Measurements from ENCODE around the gene LENEP. TPM values are rescaled to one million over a fixed set of nuclear protein-coding genes. Genes with fewer than 3 reads are reported as not detected.

LENEP gene, protein sequence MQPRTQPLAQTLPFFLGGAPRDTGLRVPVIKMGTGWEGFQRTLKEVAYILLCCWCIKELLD
- 0.26 TPM in 1 of 2 replicates, not detected in the other for total RNA-seq
- not detected in 2 replicates for polyA plus RNA-seq
- polyA plus RNA-seq (2012), result not detected in 2 replicates
- polyA minus RNA-seq (ENCODE audit: low replicate concordance), result not detected in 2 replicates

DNA sequence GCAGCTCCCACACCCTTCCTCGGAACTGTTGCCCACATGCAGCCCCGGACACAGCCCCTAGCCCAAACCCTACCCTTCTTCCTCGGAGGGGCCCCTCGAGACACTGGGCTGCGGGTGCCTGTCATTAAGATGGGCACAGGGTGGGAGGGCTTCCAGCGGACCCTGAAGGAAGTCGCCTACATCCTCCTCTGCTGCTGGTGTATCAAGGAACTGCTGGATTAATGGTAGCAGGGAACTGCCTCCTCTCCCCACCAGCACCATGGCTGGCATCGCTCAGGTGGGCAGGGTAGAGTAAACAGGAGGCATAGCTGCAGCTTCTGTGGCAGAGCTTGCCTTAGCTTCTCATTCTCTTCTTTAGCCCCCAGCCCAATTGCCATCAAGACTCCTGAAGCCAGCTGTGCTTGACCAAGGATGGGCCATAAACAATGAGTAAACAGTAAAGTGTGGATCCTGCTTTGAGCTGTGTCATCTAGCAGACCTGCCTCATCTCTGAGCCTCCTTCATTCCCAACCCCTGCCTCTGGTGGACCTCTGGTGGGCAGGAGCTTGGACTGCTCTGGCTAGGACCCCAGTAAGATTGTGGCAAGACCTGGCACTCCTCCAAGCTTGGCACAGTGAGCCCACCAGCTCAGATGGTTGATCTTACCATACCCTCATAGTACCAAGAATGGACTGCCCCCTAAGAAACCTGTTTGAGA lies at the start of gene LENEP:
LENEP (plus strand) TSS at position 15 of the 697 bp plus-strand sequence; CDS start at position 37, 22 bp downstream.
- DNase-seq (ENCODE audit: low read depth in 2 of 2), result no peak
- peak within 1 kb of the TSS; percentile 7 for H3K27ac ChIP-seq (ENCODE audit: insufficient read depth, low read length)
- TF ChIP-seq EZH2 (IDR thresholded peaks at IDR 0.05; ENCODE audit: low read length, missing control alignments) (no peak), CTCF (conservative IDR thresholded peaks at IDR 0.05 in 1 of 2, IDR thresholded peaks at IDR 0.05 in 1 of 2; ENCODE audit: low read depth in 1 of 2, low read length in 2 of 2) (no peak)

GRCh38 chr1:154943649-154944400 lies 49.6 kb upstream of the LENEP start:
- H3K79me2 ChIP-seq (ENCODE audit: control insufficient read depth, insufficient read depth, low read length), result no peaks in the 10 kb centered on the region
- no peaks in the 10 kb centered on the region for H3K27me3 ChIP-seq (ENCODE audit: control insufficient read depth, insufficient read depth, low read length)
- H2AFZ ChIP-seq (ENCODE audit: low read length), result no peak overlapping the region
- H3K36me3 ChIP-seq (ENCODE audit: control insufficient read depth, insufficient read depth, low read length), result no peaks in the 10 kb centered on the region
- no peaks in the 10 kb centered on the region for H3K9me3 ChIP-seq (ENCODE audit: control insufficient read depth, insufficient read depth, low read depth, low read length)
- TF ChIP-seq CTCF (conservative IDR thresholded peaks at IDR 0.05 in 1 of 2, IDR thresholded peaks at IDR 0.05 in 1 of 2; ENCODE audit: low read depth in 1 of 2, low read length in 2 of 2), result peak; percentile 69 to 80
- TF ChIP-seq EZH2 (IDR thresholded peaks at IDR 0.05; ENCODE audit: low read length, missing control alignments), result no peak
- H3K4me1 ChIP-seq (ENCODE audit: control insufficient read depth, extremely low read depth, insufficient read depth, low read length), result no peaks in the 10 kb centered on the region
- H3K27ac ChIP-seq (ENCODE audit: insufficient read depth, low read length), result no peak overlapping the region
- H3K4me3 ChIP-seq (replicated peaks in 1 of 4; ENCODE audit: control extremely low read depth in 1 of 4, insufficient read depth in 1 of 4, low read depth in 3 of 4, low read length in 4 of 4), result no peak overlapping the region
- H3K4me2 ChIP-seq (ENCODE audit: extremely low read depth, insufficient read depth, low read length), result no peak overlapping the region
- DNase-seq (ENCODE audit: low read depth in 2 of 2), result peak in 1 of 2 donors; percentile 31
- peak overlapping the region; percentile 1 for H3K9ac ChIP-seq (ENCODE audit: insufficient read depth, low read length)
- no peaks in the 10 kb centered on the region for H4K20me1 ChIP-seq (ENCODE audit: control insufficient read depth, extremely low read depth, insufficient read depth, low read length)

More for the DNA sequence above, at the start of gene LENEP:
- Histone ChIP-seq H4K20me1 (ENCODE audit: control insufficient read depth, extremely low read depth, insufficient read depth, low read length) (no peaks in the 10 kb centered on the region), H3K4me2 (ENCODE audit: extremely low read depth, insufficient read depth, low read length) (no peak within 1 kb of the TSS), H3K36me3 (ENCODE audit: control insufficient read depth, insufficient read depth, low read length) (peaks cover under 1% of the 10 kb centered on the region), H3K4me3 (replicated peaks in 1 of 4; ENCODE audit: control extremely low read depth in 1 of 4, insufficient read depth in 1 of 4, low read depth in 3 of 4, low read length in 4 of 4) (no peak within 1 kb of the TSS), H3K9me3 (ENCODE audit: control insufficient read depth, insufficient read depth, low read depth, low read length) (no peaks in the 10 kb centered on the region), H3K27me3 (ENCODE audit: control insufficient read depth, insufficient read depth, low read length) (no peaks in the 10 kb centered on the region), H2AFZ (ENCODE audit: low read length) (no peak within 1 kb of the TSS), H3K79me2 (ENCODE audit: control insufficient read depth, insufficient read depth, low read length) (no peaks in the 10 kb centered on the region), H3K4me1 (ENCODE audit: control insufficient read depth, extremely low read depth, insufficient read depth, low read length) (no peaks in the 10 kb centered on the region), H3K9ac (ENCODE audit: insufficient read depth, low read length) (no peak within 1 kb of the TSS)
